ENCODE data around the gene KRT85. TPM values are rescaled to one million over a fixed set of nuclear protein-coding genes. Genes with fewer than 3 reads are reported as not detected.
A peak's percentile ranks its signal among the peaks of the same experiment; 100 is the strongest.

Gene KRT85
- total and polyA plus RNA-seq, 10 of the 15 experiments (the other 5 are each of a cell fraction or from before 2014, with no cell fraction given) = 0.05 to 0.18 (median 0.11) TPM; not detected in 6

DNA sequence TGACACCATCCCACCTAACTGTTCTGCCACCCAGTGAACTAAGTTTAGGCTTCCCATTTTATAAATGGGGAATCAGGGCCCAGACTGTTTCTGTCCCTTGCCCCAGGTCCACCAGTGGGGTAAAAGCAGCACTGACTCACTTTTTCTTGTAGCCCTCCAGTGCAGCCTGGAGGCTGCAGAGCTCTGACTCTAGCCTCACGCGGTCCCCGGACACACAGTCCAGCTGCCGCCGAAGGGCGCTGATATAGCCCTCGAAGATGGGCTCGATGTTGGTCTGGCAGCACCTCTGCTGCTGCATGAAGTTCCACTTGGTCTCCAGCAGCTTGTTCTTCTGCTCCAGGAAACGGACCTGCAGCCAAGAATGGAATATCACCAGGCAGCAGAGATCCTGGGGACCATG lies 36.3 kb upstream of the KRT85 start:
- Histone ChIP-seq H3K9me3 (replicated peaks; ENCODE audit: control insufficient read depth, insufficient read depth, low read length) (no peaks in the 10 kb centered on the region), H3K4me1 (ENCODE audit: control insufficient read depth, insufficient read depth, low read length) (no peaks in the 10 kb centered on the region), H3K4me2 (ENCODE audit: control insufficient read depth, insufficient read depth) (no peak overlapping the region), H3K4me3 (no peak overlapping the region), H3K79me2 (ENCODE audit: control insufficient read depth, insufficient read depth, low read length) (no peaks in the 10 kb centered on the region), H2AFZ (ENCODE audit: control insufficient read depth, low read depth, low read length) (no peak overlapping the region), H3K9ac (ENCODE audit: control insufficient read depth, insufficient read depth, low read length) (no peak overlapping the region), H4K20me1 (ENCODE audit: control insufficient read depth, insufficient read depth) (no peaks in the 10 kb centered on the region), H3K36me3 (ENCODE audit: control insufficient read depth in 2 of 2, insufficient read depth in 2 of 2, low read length in 1 of 2) (no peaks in the 10 kb centered on the region), H3K27me3 (replicated peaks in 1 of 2; ENCODE audit: control insufficient read depth in 2 of 2, insufficient read depth in 2 of 2, low read length in 1 of 2) (no peaks in the 10 kb centered on the region; a peak in 2 of 4 replicates), H3K27ac (ENCODE audit: control insufficient read depth, insufficient read depth) (no peak overlapping the region)
- TF ChIP-seq EED (IDR thresholded peaks at IDR 0.05; ENCODE audit: low read depth) = no peak
- no peak for TF ChIP-seq PML (IDR thresholded peaks at IDR 0.05; ENCODE audit: low read length)
- TF ChIP-seq RBBP5 (conservative IDR thresholded peaks at IDR 0.05) = no peak
- no TSS peak for BruUV-seq (replicated peaks)
- intact Hi-C loops (cut with micrococcal nuclease; ENCODE audit: unreplicated experiment) (no loop called here), in situ Hi-C loops (cut with MboI) (no loop called here)
- DNase-seq (ENCODE audit: low read depth, low spot score) (no peak), ATAC-seq (no peak), FAIRE-seq (no peak)
- WGBS (ENCODE audit: insufficient coverage, insufficient replicate concordance, low lambda C conversion rate, missing lambda C conversion rate) = 72% methylated on average over 9 of the region's 9 CpGs
- ChIA-PET SMC1A (ENCODE audit: uncharacterized antibody, unreplicated experiment) (no interaction called here), POLR2A (no interaction called here), CTCF (interaction anchor here (1.0 kb wide), 1 partner anchor 32 kb away, joined by 3 read pairs; no protein-coding TSS in a partner anchor), RAD21 (ENCODE audit: unreplicated experiment) (interaction anchor here (0.7 kb wide), 1 partner anchor 110 kb away, joined by 3 read pairs; no protein-coding TSS in a partner anchor)

DNA sequence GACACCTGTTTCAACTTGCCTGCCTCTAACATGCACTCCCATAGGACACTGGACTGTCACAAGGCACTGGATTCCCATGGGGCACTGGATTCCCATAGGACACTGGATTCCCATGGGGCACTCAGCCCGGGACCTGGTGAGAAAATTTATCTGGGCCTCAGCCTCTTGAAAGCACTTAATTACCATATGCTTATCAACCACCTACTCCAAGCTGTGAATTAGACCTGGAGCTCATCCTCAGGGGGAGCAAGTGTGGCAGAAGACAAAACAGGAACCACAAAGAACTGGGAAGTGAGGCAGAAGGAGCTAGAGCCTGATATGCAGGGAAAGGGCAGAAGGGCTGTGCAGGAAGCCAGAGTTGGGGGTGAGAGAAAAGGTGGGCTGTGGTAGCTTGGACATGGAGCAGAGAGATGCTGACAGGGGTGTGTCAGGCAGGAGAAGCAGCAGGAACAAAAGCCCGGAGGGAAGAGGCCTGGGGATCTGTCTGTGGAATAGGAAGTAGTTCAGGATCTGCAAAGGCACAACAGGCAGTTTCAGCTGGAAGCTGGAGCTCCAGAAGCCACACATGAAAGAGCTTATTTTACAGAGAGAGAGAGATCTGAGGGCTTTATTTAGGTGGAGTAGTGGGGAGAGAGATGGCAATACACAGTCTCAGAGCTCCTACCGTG lies 35.7 kb upstream of the KRT85 start:
- intact Hi-C loops (cut with micrococcal nuclease; ENCODE audit: unreplicated experiment) (no loop called here), in situ Hi-C loops (cut with MboI) (no loop called here)
- BruUV-seq (replicated peaks) = no TSS peak

More for the DNA sequence above, 35.7 kb upstream of the KRT85 start:
- Histone ChIP-seq H3K4me3 (no peak overlapping the region), H3K27me3 (replicated peaks in 1 of 2; ENCODE audit: control insufficient read depth in 2 of 2, insufficient read depth in 2 of 2, low read length in 1 of 2) (no peaks in the 10 kb centered on the region; a peak in 2 of 4 replicates), H3K79me2 (ENCODE audit: control insufficient read depth, insufficient read depth, low read length) (no peaks in the 10 kb centered on the region), H3K36me3 (ENCODE audit: control insufficient read depth in 2 of 2, insufficient read depth in 2 of 2, low read length in 1 of 2) (no peaks in the 10 kb centered on the region), H3K4me1 (ENCODE audit: control insufficient read depth, insufficient read depth, low read length) (no peaks in the 10 kb centered on the region), H3K27ac (ENCODE audit: control insufficient read depth, insufficient read depth) (no peak overlapping the region), H4K20me1 (ENCODE audit: control insufficient read depth, insufficient read depth) (no peaks in the 10 kb centered on the region), H2AFZ (ENCODE audit: control insufficient read depth, low read depth, low read length) (no peak overlapping the region), H3K9me3 (replicated peaks; ENCODE audit: control insufficient read depth, insufficient read depth, low read length) (no peaks in the 10 kb centered on the region), H3K4me2 (ENCODE audit: control insufficient read depth, insufficient read depth) (no peak overlapping the region), H3K9ac (ENCODE audit: control insufficient read depth, insufficient read depth, low read length) (no peak overlapping the region)
- no peak for ATAC-seq
- 8% methylated on average over 3 of the region's 3 CpGs for WGBS (ENCODE audit: insufficient coverage, insufficient replicate concordance, low lambda C conversion rate, missing lambda C conversion rate)
- FAIRE-seq = no peak
- RAD21 ChIA-PET (ENCODE audit: unreplicated experiment) = interaction anchor here (0.7 kb wide), 1 partner anchor 109 kb away, joined by 3 read pairs; no protein-coding TSS in a partner anchor
- DNase-seq (ENCODE audit: low read depth, low spot score) = no peak
- CTCF ChIA-PET = interaction anchor here (1.0 kb wide), 1 partner anchor 32 kb away, joined by 3 read pairs; no protein-coding TSS in a partner anchor
- POLR2A ChIA-PET = interaction anchor here (0.6 kb wide), 1 partner anchor 610 kb away, joined by 5 read pairs; no protein-coding TSS in a partner anchor
- TF ChIP-seq MEF2B (IDR thresholded peaks at IDR 0.05; ENCODE audit: partially characterized antibody, poor library complexity, severe bottlenecking) (peak; percentile 44), DPF2 (IDR thresholded peaks at IDR 0.05) (no peak)
- SMC1A ChIA-PET (ENCODE audit: uncharacterized antibody, unreplicated experiment) = no interaction called here
